GM20000 (cell line): Measurements from ENCODE around the gene LGALSL.
A peak's percentile ranks its signal among the peaks of the same experiment; 100 is the strongest.

Source experiments
- DNase-seq: peaks from one replicate; pipeline ENCODE4 v3.0.0; 2012; ENCODE audit warnings: low spot score
- TF ChIP-seq, protein P1 (sequence below): IDR thresholded peaks from 2 replicates; pipeline ENCODE4 v1.5.1; 2012; ENCODE audit warnings: mild to moderate bottlenecking, control low read depth; ENCODE audit errors: extremely low read depth, missing control alignments

Gene LGALSL

DNA sequence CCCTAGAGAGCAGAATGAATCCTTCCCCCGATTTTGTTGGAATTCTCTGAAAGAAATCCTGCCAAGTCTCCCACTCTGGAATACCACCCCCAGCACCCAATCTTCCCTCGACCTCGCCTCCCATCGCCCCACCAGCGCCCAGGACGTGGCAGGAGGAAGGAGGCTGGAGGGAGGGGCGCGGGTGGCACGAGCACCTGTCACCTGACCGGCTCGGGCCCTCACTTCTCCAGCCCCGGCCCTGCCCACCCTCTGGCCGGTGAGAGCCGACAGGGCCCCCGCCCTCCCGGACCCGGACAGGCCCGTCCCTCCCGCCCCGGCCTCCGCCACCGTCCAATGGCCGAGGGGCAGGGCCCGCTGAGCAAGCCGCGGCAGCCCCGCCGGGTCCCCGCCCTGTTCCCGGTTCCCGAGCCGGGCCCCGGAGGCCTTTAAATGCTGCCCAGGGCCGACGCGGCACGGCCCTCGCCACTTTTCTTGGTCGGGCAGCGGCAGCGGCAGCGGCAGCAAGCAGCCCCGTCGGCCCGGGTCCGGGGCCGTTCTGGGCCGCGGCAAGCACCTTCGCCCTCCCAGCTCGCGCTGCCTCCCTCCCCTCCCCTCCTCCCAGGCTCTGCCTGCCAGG is at the start of gene LGALSL:
Gene LGALSL (plus strand): TSS at position 393 of the 616 bp plus-strand sequence. CDS start 384 bp downstream, outside the sequence.
- peak; percentile 92 for DNase-seq
- TF ChIP-seq, protein P1, sequence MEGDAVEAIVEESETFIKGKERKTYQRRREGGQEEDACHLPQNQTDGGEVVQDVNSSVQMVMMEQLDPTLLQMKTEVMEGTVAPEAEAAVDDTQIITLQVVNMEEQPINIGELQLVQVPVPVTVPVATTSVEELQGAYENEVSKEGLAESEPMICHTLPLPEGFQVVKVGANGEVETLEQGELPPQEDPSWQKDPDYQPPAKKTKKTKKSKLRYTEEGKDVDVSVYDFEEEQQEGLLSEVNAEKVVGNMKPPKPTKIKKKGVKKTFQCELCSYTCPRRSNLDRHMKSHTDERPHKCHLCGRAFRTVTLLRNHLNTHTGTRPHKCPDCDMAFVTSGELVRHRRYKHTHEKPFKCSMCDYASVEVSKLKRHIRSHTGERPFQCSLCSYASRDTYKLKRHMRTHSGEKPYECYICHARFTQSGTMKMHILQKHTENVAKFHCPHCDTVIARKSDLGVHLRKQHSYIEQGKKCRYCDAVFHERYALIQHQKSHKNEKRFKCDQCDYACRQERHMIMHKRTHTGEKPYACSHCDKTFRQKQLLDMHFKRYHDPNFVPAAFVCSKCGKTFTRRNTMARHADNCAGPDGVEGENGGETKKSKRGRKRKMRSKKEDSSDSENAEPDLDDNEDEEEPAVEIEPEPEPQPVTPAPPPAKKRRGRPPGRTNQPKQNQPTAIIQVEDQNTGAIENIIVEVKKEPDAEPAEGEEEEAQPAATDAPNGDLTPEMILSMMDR = no peak

DNA sequence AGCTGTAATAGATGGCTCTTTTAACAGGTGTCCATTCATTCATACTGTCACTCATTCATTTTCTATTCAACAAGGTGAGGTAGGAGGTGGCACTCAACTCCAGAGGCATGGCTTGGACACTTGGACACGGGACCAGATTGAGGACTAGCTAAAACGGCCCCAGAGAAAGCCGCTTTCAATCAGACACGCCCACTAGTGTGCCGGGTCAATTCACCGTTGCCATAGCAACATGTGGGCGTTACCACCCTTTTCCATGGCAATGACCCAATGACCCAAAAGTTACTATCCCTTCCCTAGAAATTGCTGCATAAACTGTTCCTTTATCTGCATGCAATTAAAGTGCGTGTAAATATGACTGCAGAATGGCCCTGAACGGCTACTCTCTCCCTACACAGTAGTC is 49.2 kb upstream of the LGALSL start:
- no peak for DNase-seq

DNA sequence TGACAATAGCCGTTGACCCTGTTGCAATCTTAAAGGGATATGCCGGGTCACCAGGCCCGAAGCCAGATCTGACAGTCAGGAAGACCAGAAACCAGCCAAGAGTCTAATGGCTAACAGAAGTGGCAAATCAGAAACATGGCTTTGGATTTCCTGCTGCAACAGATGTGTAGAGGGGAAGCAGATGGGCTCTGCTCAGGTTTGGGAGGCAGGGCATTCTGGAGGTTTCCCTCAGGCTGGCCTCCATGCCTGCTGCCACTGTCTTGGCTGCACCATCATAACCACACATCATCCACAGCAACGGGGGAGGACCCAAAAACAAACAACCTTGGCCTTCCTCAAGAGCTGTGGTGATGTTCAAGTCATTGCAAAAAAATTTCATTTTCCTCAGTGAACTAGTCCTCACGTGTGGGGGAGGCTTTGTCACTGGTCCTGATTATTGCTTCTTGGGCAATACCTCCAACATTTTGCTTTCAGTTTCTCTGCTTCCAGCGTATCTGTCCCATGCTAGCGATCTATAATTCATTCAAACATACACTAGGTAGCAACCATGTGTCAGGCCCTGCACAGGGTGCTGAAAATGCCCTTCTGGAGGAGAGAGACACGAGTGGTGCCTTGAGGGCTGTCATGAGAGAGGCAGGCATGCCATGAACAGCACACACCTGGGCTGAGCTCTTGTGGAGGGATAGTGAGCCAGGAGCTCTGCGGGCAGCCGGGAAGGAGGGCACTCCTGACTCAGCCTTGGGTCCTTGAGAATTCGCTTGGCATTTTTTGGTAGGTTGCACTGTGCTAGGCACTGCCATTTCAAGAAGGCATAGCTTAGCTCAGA is 48.2 kb upstream of the LGALSL start:
- TF ChIP-seq, protein P1 = no peak
- no peak for DNase-seq

More for the DNA sequence above, 49.2 kb upstream of the LGALSL start:
- TF ChIP-seq, protein P1 = no peak

DNA sequence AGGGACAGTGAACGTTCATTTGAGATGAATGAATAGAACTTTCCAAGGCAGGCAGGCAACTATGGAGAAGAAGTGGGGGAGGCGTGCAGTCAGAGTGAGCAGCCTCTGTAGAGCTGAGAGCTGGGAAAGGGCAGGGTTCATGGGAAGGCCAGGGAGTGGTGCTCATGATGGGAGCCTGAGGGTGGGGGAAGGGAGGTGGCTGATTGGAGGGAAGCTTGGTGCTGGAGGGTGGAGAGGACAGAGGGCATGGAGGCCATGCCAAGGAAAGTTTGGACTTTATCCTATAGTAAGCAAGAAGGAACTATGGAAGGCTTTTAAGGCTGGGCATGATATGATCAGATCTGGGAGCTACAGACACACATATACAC is 47.6 kb upstream of the LGALSL start:
- TF ChIP-seq, protein P1 = no peak
- no peak for DNase-seq

DNA sequence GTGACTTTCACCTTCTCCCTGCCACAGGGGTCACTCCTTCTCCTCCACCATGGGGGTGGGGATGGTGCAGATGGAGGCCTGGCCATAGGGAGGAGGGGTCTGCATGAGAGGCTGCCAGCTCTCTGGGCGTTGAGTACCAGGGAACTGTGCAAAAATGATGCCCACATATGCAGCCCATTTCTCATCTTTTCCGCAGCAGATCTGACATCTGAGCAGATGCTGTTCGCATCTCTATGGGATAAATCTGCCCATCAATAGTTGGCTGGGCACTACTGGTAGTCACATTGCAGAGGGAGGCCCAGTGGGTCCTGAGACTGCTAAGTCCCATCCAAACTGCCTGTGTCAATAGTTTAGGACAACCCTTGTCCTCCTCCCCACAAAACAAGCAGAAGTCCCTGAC is 45.9 kb upstream of the LGALSL start:
- no peak for DNase-seq
- TF ChIP-seq, protein P1 = no peak

DNA sequence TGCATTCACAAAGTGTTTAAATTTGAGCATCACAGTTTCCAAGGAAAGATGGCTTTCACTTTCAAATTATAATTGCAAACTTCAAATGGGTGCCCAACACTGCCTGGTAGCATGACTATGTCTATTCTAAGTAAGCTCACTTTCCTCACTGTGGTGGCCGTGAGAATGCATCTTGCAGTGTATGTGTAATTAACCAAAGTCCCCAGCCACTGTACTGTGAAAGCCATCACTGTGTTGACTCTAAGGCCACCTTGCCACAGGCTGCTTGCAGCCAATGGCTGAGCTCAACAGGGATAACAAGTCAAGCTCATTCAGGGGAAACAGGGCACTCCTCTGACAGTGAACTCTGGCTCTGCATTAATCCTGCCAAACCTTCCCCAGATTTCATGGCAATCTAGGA is 43.3 kb upstream of the LGALSL start:
- no peak for DNase-seq
- TF ChIP-seq, protein P1 = no peak

DNA sequence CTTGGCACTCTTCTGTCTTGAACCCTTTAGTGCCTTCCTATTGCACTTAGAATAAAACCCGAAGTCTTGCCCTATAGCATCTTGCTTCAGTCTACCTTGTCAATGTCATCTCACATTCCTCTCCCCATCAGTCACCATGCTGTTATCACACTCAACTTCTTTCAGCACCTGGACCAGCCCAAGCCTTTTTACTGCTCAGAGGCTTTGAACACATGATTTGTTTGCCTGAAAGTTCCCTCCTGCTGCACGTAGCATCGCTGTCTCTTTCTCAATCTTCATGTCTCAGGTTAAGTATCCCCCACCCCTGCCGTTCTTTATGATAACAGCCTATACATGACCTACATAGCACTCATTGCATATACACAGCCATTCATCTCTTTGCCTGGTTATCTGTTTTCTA is 41.3 kb upstream of the LGALSL start:
- DNase-seq = no peak
- TF ChIP-seq, protein P1 = no peak
